Measurements from ENCODE around the gene CACTIN.

DNA sequence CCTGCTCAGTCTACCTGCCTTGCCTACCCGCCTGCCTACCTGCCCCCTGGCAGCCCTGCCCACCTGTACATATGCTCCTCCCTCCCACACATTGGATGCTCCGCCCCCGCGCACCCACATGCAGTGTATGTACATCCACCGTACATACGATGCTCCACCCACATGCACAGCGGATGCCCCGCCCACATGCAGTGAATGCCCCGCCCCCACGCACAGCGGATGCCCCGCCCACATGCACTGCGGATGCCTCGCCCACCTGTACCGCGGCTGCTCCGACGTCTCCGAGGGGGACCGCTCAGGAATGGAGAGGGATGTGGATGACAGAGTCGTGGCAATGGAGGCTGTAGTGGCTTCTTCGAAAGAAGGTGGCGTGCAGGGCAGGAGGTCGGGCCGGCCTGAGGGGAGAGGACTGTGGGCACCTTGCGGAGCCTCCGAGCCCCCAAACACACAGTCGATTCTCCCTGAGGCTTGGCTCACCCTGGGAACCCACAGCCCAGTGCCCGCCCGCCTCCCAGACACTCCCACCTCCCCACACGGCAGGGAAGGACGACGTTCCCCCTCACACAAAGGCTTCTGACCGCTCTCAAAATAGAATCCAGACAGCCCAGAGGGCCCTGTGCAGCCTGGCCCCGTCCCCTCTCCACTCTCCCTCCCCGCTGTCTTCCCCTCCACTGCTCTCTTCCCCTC, 16.5 kb upstream of the CACTIN start:
- no peak for TF ChIP-seq EP300 (IDR thresholded peaks at IDR 0.05)
- TF ChIP-seq, protein P1, sequence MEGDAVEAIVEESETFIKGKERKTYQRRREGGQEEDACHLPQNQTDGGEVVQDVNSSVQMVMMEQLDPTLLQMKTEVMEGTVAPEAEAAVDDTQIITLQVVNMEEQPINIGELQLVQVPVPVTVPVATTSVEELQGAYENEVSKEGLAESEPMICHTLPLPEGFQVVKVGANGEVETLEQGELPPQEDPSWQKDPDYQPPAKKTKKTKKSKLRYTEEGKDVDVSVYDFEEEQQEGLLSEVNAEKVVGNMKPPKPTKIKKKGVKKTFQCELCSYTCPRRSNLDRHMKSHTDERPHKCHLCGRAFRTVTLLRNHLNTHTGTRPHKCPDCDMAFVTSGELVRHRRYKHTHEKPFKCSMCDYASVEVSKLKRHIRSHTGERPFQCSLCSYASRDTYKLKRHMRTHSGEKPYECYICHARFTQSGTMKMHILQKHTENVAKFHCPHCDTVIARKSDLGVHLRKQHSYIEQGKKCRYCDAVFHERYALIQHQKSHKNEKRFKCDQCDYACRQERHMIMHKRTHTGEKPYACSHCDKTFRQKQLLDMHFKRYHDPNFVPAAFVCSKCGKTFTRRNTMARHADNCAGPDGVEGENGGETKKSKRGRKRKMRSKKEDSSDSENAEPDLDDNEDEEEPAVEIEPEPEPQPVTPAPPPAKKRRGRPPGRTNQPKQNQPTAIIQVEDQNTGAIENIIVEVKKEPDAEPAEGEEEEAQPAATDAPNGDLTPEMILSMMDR (IDR thresholded peaks at IDR 0.05) = no peak
- TF ChIP-seq POLR2AphosphoS5 (IDR thresholded peaks at IDR 0.05) = no peak
